T-helper 22 cell (primary cell): ENCODE data around the gene OSGEP.
A peak's percentile ranks its signal among the peaks of the same experiment; 100 is the strongest.

Source experiments
- DNase-seq: peaks from one replicate; pipeline ENCODE4 v3.0.0-alpha.2; 2020; ENCODE audit warnings: low read depth

OSGEP gene

DNA sequence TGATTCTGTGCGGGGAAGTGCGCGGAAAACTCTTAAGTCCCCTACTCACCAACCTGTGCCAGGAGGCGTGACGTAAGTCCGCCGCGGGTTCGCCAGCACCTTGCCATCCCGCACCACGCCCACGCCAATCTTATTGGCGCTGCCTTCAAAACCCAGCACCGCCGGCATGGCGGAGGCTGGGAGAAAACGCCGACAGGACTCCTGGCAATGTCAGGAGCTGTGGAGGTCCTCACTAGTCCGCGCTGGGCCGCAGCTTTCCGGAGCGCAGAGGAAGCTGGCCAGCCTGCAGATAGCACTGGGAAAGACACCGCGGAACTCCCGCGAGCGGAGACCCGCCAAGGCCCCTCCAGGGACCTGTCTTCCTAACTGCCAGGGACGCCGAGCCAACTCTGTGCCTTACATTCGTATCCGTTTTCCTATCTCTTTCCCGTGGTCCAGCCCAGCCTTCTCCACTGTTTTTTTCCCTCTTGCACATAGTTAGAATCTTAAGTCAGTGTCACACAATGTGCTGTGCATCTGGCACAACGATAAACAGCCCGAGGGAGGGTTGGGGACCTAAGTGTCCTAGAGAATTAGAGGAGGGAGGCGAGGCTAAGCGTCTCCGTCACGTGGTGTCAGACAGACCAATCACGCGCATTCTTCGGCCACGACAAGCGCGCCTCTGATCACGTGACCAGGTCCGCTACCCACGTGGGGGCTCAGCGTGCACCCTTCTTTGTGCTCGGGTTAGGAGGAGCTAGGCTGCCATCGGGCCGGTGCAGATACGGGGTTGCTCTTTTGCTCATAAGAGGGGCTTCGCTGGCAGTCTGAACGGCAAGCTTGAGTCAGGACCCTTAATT, at the start of gene OSGEP, which contains the start of gene APEX1:
OSGEP (minus strand) TSS at position 297 of the 839 bp plus-strand sequence; CDS start at position 168, 129 bp downstream.
APEX1 (plus strand) TSS at position 711 of the 839 bp plus-strand sequence. CDS start 420 bp downstream, outside the sequence.
- peak; percentile 97 for DNase-seq

GRCh38 chr14:20503898-20504297, 49.3 kb upstream of the OSGEP start:
- DNase-seq = no peak

DNA sequence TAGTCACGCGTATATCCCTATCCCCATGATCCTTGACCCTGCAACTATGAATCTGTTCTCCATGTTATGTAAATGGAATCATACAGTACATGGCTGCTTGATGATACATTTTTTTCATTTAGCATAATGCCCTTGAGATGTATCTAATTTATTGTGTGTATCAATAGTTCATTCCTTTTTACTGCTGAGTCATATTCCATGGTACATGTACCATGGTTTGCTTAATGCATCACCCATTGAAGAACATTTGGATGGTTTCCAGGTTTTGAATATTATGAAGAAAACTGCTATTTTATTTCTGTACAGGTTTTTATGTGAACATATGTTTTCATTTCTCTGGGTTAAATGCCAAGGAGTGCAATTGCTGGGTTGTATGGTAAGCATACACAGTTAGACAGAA, 46.7 kb upstream of the OSGEP start:
- no peak for DNase-seq

- DNase-seq = no peak
Observed at GRCh38 chr14:20499881-20500280, 45.3 kb upstream of the OSGEP start.

DNA sequence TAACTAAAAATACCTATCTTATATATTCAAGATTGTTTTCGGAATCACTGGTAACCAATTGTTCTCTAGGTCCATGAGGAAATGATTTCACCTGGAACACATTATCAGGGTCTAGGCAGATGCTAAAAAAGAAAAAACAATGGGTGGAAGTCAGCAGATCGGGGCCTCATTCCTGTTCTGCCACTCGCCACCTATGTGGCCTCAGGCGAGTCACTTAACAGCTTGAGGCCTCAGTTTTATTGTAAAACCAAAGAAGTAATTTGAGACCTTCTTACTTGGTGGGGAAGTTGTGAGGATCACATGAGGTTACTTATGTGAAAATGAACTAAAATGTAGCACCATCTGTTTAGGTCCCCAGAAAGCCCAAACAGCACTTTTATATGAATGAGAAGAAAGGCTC, 44.5 kb upstream of the OSGEP start:
- no peak for DNase-seq

GRCh38 chr14:20498622-20499021, 44.0 kb upstream of the OSGEP start:
- DNase-seq = no peak

GRCh38 chr14:20494935-20495766, 40.5 kb upstream of the OSGEP start:
- no peak for DNase-seq

DNA sequence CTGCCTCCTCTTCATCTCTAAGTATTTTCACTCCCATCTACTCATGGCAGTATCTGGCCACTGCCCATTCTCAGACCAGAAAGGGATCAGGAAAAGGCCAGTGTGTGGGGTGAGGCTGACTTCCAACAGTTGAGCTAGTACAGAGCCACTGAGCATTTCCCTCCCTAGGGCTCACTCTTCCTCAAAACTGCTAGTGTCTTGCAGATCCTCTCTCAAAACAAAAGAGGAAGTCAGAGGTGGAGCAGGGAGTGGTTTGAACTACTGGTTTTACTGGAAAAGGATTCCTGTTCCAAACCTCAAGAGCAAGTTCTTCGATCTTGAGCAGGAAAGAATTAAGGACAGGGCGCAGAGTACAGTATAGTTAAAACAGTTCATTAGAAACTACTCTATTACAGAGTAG, 39.0 kb upstream of the OSGEP start:
- DNase-seq = no peak

DNA sequence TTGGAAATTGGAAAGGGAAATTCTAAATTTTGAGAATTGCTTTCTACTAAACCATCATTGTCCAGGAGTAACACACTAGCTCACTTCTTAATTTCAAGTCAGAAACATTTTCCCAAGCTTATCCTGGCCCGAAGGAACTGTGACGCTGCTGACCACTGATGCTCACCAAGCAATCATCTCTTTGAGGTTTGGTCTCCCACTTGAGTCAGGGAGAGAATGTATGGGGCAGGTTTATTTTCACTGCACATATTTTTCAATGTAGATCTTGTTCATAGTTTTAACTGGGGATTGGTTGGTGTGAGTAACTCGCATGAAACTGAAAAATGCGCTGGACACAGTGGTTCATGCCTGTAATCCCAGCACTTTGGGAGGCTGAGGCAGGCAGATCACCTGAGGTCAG, 37.9 kb upstream of the OSGEP start:
- no peak for DNase-seq

GRCh38 chr14:20490563-20490962, 36.0 kb upstream of the OSGEP start:
- DNase-seq = no peak

DNA sequence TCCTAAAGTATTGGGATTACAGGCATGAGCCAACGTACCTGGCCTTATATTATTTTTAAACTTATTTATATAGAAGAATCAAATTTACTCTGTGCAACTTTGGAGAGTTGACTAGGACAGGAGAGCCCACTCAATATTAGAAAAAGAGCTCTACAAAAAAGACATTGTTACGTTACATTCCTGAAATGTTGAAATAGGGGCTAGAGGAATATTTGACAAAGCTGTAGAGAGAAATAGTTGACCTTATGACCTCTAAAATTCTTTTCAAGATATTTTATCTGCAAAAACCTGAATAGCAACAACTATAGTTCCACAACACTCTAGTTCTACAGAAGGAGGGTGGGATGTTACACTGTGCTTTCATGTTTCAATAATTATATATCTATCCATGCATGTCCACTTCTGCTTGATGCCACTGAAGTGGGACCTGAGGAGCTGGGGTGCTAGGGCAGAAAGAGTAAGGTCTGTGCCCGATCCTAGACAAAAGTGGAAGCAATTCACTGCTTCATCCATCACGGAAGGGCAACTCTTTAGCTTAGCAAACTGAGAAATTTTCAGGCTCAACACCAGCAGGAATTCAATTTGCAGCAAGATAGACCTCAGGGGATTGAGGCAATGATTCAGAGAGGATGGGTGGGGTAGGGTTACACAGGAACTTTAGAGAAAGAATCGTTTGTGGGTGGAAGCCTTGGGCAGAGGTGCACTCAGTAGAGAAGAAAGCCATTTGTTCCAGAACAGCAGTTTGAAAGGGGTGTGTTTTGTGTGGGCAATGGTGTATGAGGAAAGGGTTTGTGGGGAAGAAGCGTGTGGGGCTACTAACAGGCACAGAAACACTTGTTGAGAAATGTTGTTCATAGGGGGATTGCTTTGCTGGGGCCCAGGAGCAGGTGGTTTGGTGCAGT, 34.7 kb upstream of the OSGEP start:
- no peak for DNase-seq

- no peak for DNase-seq
Observed at GRCh38 chr14:20487396-20487725, 32.7 kb upstream of the OSGEP start.

- no peak for DNase-seq
Observed at GRCh38 chr14:20486684-20487395, 32.2 kb upstream of the OSGEP start.

- no peak for DNase-seq
Observed at GRCh38 chr14:20485900-20486299, 31.3 kb upstream of the OSGEP start.

DNA sequence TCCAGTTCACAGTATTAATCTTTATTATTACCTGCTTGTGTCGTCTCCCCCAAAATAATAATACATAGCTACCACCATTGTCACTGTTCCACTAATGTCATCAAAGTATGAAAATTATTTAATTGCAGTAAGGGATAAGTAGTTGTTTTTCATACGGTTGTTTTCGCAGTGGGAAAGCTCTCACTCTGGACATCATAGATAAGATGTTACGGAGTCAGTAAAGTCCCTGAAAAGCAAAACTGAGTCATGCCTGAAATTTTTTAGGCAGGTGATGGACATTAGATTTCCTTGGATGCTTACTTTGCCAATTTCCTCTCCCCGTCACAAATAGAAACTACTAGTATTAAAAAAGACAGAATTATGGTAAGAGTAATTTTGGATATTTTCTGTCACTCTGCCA, 27.8 kb upstream of the OSGEP start:
- DNase-seq = no peak

DNA sequence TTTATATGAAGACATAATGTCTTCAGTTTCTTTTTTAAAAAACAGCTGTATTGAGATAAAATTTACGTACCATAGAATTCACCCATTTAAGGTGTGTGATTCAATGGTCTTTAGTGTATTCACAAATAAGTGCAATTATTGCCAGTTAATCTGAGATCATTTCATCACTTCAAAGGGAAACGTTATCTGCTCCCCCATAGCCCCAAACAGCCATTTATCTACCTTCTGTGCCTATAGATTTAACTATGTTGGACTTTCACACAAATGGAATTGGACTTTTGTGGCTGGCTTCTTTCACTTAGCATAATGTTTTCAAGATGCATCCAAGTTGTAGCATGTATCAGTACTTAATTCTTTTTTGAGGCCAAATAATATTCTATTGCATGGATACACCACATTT, 24.3 kb upstream of the OSGEP start:
- DNase-seq = no peak

DNA sequence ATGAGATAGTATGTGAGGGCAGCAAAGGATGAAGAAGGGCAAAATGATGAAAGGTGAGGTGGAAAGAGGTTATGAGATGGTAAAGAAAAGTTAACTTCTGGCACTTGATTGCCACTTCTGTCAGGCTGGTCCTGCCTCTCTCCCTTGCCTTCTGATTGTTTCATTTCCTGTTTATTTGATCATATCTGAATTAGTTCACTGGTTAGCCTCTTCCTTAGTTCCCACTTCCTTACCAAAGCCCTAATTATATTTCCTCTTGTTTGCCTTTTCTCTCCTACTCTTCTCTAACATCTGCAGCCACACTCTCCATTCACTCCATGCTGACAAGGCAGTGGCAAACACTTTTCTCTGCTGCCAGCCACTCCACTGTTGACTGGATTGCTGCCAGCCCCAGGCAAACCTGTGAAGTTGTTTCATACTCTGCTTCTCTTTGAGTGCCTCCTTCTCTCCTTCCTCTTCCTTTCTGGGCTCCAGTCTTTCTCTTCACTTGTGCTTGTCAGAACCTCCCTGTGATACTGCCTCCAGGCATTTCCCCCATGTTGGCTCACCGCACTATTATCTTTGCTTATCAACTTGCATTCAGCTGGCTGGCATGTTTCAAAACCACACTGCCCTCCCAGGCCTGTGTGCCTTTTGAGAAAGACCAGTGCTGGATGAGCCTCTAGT, 22.7 kb upstream of the OSGEP start:
- peak; percentile 20 for DNase-seq

GRCh38 chr14:20476776-20477175, 22.2 kb upstream of the OSGEP start:
- no peak for DNase-seq

GRCh38 chr14:20472536-20473169, 18.0 kb upstream of the OSGEP start:
- DNase-seq = no peak

DNA sequence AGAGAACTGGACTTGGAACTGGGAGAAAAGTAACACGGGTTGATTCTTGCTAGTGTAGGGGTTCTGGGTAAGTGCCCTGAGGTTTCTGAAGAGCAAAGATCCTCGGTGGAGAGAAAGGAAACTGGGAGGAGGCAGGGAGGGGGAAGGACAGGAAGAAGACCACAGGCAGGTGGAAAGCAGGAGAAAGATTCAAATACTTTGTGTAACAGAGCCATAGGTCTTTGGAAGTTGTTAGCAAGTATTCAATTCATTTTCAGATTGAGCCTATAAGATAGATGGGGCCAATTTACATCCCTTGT, 15.9 kb upstream of the OSGEP start:
- DNase-seq = no peak
